GM12878 (cell line): ENCODE measurements around the gene DIP2A. TPM values are rescaled to one million over a fixed set of nuclear protein-coding genes. Genes with fewer than 3 reads are reported as not detected.

Experiments used
- ATAC-seq: fragments of 200-7000 bp; cut with Tn5 transposase; 3 replicates; pipeline ENCODE4 v1.9.1; 2020; ENCODE audit warnings: mild to moderate bottlenecking, moderate library complexity
- BruUV-seq: library from RNA; stranded (reverse); fragments of 400-500 nt; replicated peaks from 2 replicates; lab custom pipeline; 2021; lab: Mats Ljungman, UMichigan
- CTCF ChIA-PET: fragments of 300-600 bp; sonication (Branson Sonifier 250); formaldehyde crosslinking; extraction: SDS; loops from one replicate; lab custom pipeline; 2021; ENCODE audit warnings: inconsistent platforms; lab: Yijun Ruan, JAX
- POLR2A ChIA-PET: fragments of 350-600 bp; formaldehyde crosslinking; extraction: SDS; loops from one replicate; lab custom pipeline; 2021; ENCODE audit warnings: inconsistent platforms; lab: Charles Lee
- RAD21 ChIA-PET: fragments of 300-600 bp; sonication (Branson Sonifier 250); formaldehyde crosslinking; loops from one replicate; lab custom pipeline; 2023; ENCODE audit warnings: antibody characterized with exemption; ENCODE audit not compliant: unreplicated experiment; lab: Charles Lee
- SMC1A ChIA-PET: fragments of 300-600 bp; sonication (Branson Sonifier 250); formaldehyde crosslinking; loops from one replicate; lab custom pipeline; 2023; ENCODE audit not compliant: unreplicated experiment, uncharacterized antibody; lab: Charles Lee
- DNase-seq: peaks from one replicate; pipeline ENCODE4 v3.0.0-alpha.2; 2011; ENCODE audit warnings: low read depth, low spot score
- FAIRE-seq: peaks from 3 replicates; lab custom pipeline; 2011; peaks lifted over from hg19 to GRCh38; lab: Jason Lieb, UNC
- H2AFZ ChIP-seq: 2 replicates; pipeline ENCODE4 v1.6.0; 2011; ENCODE audit warnings: low read depth, low read length, control low read depth; ENCODE audit not compliant: control insufficient read depth
- H3K27ac ChIP-seq: 2 replicates; pipeline ENCODE4 v1.5.1; 2011; ENCODE audit warnings: control low read depth; ENCODE audit not compliant: control insufficient read depth, insufficient read depth
- H3K27me3 ChIP-seq, 2 experiments: replicated peaks in 1 of 2; 2 replicates each; pipeline versions ENCODE4 v1.6.0 to v1.6.1; 2011; ENCODE audit warnings: low read length in 1 of 2; ENCODE audit not compliant: control insufficient read depth in 2 of 2, insufficient read depth in 2 of 2
- H3K36me3 ChIP-seq, 2 experiments: 2 replicates each; pipeline ENCODE4 v1.5.1; 2011; ENCODE audit warnings: low read length in 1 of 2; ENCODE audit not compliant: control insufficient read depth in 2 of 2, insufficient read depth in 2 of 2
- H3K4me1 ChIP-seq: 2 replicates; pipeline ENCODE4 v1.6.1; 2011; ENCODE audit warnings: mild to moderate bottlenecking, low read length, moderate library complexity, mixed read lengths; ENCODE audit not compliant: control insufficient read depth, insufficient read depth
- H3K4me2 ChIP-seq: 2 replicates; pipeline ENCODE4 v1.6.0; 2011; ENCODE audit warnings: control low read depth; ENCODE audit not compliant: control insufficient read depth, insufficient read depth
- H3K4me3 ChIP-seq: fragments of 200-600 bp; sonication (generic); 2 replicates; pipeline ENCODE4 v1.5.1; 2016
- H3K79me2 ChIP-seq: 2 replicates; pipeline ENCODE4 v1.6.0; 2011; ENCODE audit warnings: low read length; ENCODE audit not compliant: control insufficient read depth, insufficient read depth
- H3K9ac ChIP-seq: 2 replicates; pipeline ENCODE4 v1.8.0; 2011; ENCODE audit warnings: low read length, control low read depth, mixed read lengths; ENCODE audit not compliant: control insufficient read depth, insufficient read depth
- H3K9me3 ChIP-seq: replicated peaks from 3 replicates; pipeline ENCODE4 v1.5.1; 2011; ENCODE audit warnings: mild to moderate bottlenecking, low read length; ENCODE audit not compliant: control insufficient read depth, insufficient read depth
- H4K20me1 ChIP-seq: 2 replicates; pipeline ENCODE4 v1.6.0; 2011; ENCODE audit not compliant: control insufficient read depth, insufficient read depth
- BHLHE40 ChIP-seq, 2 experiments: fragments of 450-650 bp in 1 of 2; IDR thresholded peaks; 2 replicates each; pipeline ENCODE4 v1.6.1; 2011 to 2017; ENCODE audit warnings: low read depth in 2 of 2, borderline replicate concordance in 1 of 2, improper control_type of control experiment in 1 of 2, low read length in 1 of 2, mild to moderate bottlenecking in 1 of 2
- ESRRA ChIP-seq: IDR thresholded peaks from 2 replicates; pipeline ENCODE4 v1.6.1; 2012; ENCODE audit warnings: mild to moderate bottlenecking, low read length, improper control_type of control experiment
- MTA2 ChIP-seq: fragments of 450-650 bp; IDR thresholded peaks from 2 replicates; pipeline ENCODE4 v1.6.1; 2016; ENCODE audit warnings: low read depth, mild to moderate bottlenecking, moderate library complexity
- PAX8 ChIP-seq: fragments of 450-650 bp; IDR thresholded peaks from 2 replicates; pipeline ENCODE4 v1.6.1; 2017; ENCODE audit warnings: mild to moderate bottlenecking, moderate library complexity
- RCOR1 ChIP-seq: conservative IDR thresholded peaks from 2 replicates; pipeline ENCODE4 v1.6.1; 2012; ENCODE audit warnings: low read depth, low read length, improper control_type of control experiment
- RELB ChIP-seq: fragments of 450-650 bp; IDR thresholded peaks from 2 replicates; pipeline ENCODE4 v1.6.1; 2017; ENCODE audit warnings: low read depth, mild to moderate bottlenecking, moderate library complexity
- SMAD1 ChIP-seq: fragments of 450-650 bp; IDR thresholded peaks from 2 replicates; pipeline ENCODE4 v1.6.1; 2018; ENCODE audit warnings: mild to moderate bottlenecking, low read depth; ENCODE audit not compliant: partially characterized antibody
- SUPT20H ChIP-seq: IDR thresholded peaks from 2 replicates; pipeline ENCODE4 v1.6.1; 2011; ENCODE audit warnings: low read depth, mild to moderate bottlenecking, low read length, moderate library complexity, borderline replicate concordance; ENCODE audit not compliant: control insufficient read depth
- WGBS: methylation state at CpG from one replicate; pipeline ENCODE4 v1.1.6; 2016; ENCODE audit warnings: low lambda C conversion rate; ENCODE audit not compliant: insufficient replicate concordance, insufficient coverage; ENCODE audit errors: missing lambda C conversion rate; 5-methylcytosine and 5-hydroxymethylcytosine counted together
- in situ Hi-C: fragments of 300-500 bp; cut with MboI; formaldehyde crosslinking; loops from 9 replicates; pipeline ENCODE4 v1.14.3; 2018; ENCODE audit warnings: mixed read lengths
- intact Hi-C: fragments of 100-400 bp; cut with micrococcal nuclease; formaldehyde crosslinking; loops from one replicate; pipeline ENCODE4 v1.14.2; 2022; ENCODE audit not compliant: unreplicated experiment
- polyA plus RNA-seq, 11 experiments: library from polyadenylated mRNA; depleted of rRNA in 4 of 11; unstranded in 6 of 11; stranded (reverse) in 5 of 11; fragments of >200 nt; fragmentation: Nextera tagmentation in 4 of 11; fragmentation: Illumina TruSeq in 1 of 11; extraction: Ambion mirVana in 4 of 11; extraction: Trizol in 1 of 11; gene quantifications; 1 replicate in 1 of 11; 2 replicates in 10 of 11; pipeline versions ENCODE4 v1.2.1 to v1.2.3, GENCODE V29; 2011 to 2016; ENCODE audit warnings: inconsistent platforms in 2 of 11, missing spikeins in 2 of 11, low read depth in 1 of 11
- total RNA-seq, 4 experiments: library from RNA; depleted of rRNA in 3 of 4; stranded (reverse); fragments of >200 nt in 3 of 4; fragmentation: Illumina TruSeq in 1 of 4; extraction: Trizol in 1 of 4; gene quantifications; 2 replicates each; pipeline versions ENCODE4 v1.2.1 to v1.2.3, GENCODE V29; 2013 to 2021
- TF ChIP-seq, protein P1 (sequence below): fragments of 450-650 bp; IDR thresholded peaks from 2 replicates; pipeline ENCODE4 v1.6.1; 2016; ENCODE audit warnings: mild to moderate bottlenecking
- TF ChIP-seq, protein P2 (sequence below): IDR thresholded peaks from 2 replicates; pipeline ENCODE4 v1.6.1; 2011; ENCODE audit warnings: low read depth, mild to moderate bottlenecking, low read length, moderate library complexity, borderline replicate concordance; ENCODE audit errors: extremely low read depth

Gene DIP2A
- total and polyA plus RNA-seq, 10 of the 15 experiments (the other 5 are each of a cell fraction or from before 2014, with no cell fraction given) = 1.7 to 25.5 (median 12.2) TPM

- CTCF ChIA-PET = no interaction called here
- BruUV-seq = no TSS peak
- RAD21 ChIA-PET = interaction anchor here (0.5 kb wide), 1 partner anchor 278 kb away, joined by 3 read pairs; no protein-coding TSS in a partner anchor
- DNase-seq = no peak
- in situ Hi-C loops = no loop called here
- Histone ChIP-seq H3K4me1 (no peaks in the 10 kb centered on the region), H3K4me2 (no peak overlapping the region), H3K9me3 (no peaks in the 10 kb centered on the region), H3K9ac (no peak overlapping the region), H3K27ac (no peak overlapping the region), H2AFZ (no peak overlapping the region), H3K4me3 (no peak overlapping the region), H3K79me2 (no peaks in the 10 kb centered on the region), H3K36me3 (peaks cover 8 to 12% of the 10 kb centered on the region in 2 experiments), H3K27me3 (no peaks in the 10 kb centered on the region), H4K20me1 (no peaks in the 10 kb centered on the region)
- TF ChIP-seq, protein P1, sequence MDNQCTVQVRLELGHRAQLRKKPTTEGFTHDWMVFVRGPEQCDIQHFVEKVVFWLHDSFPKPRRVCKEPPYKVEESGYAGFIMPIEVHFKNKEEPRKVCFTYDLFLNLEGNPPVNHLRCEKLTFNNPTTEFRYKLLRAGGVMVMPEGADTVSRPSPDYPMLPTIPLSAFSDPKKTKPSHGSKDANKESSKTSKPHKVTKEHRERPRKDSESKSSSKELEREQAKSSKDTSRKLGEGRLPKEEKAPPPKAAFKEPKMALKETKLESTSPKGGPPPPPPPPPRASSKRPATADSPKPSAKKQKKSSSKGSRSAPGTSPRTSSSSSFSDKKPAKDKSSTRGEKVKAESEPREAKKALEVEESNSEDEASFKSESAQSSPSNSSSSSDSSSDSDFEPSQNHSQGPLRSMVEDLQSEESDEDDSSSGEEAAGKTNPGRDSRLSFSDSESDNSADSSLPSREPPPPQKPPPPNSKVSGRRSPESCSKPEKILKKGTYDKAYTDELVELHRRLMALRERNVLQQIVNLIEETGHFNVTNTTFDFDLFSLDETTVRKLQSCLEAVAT = no peak
- TF ChIP-seq PAX8 (no peak), BHLHE40 (IDR thresholded peaks at IDR 0.05; ENCODE audit: borderline replicate concordance in 1 of 2, low read depth in 2 of 2, low read length in 1 of 2) (no peak), SUPT20H (no peak), SMAD1 (no peak), RCOR1 (no peak), MTA2 (no peak), ESRRA (no peak), RELB (no peak)
- TF ChIP-seq, protein P2, sequence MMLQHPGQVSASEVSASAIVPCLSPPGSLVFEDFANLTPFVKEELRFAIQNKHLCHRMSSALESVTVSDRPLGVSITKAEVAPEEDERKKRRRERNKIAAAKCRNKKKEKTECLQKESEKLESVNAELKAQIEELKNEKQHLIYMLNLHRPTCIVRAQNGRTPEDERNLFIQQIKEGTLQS = no peak
- no peak for FAIRE-seq
- SMC1A ChIA-PET = no interaction called here
- WGBS = 95% methylated on average over 29 of the region's 35 CpGs
- POLR2A ChIA-PET = no interaction called here
- no peak for ATAC-seq
- intact Hi-C loops = no loop called here
Measured at GRCh38 chr21:46421756-46422555, 36.7 kb upstream of the DIP2A start.
